GM23338 (cell line): ENCODE measurements around the gene BCORL1.

Source experiments
- CTCF ChIP-seq, 2 experiments: fragments of 200-600 bp in 1 of 2; sonication (generic) in 1 of 2; conservative IDR thresholded peaks; 2 replicates each; pipeline versions ENCODE4 v1.5.1 to v1.6.1; 2016 to 2017; ENCODE audit warnings: antibody characterized with exemption in 2 of 2, low read depth in 2 of 2, mild to moderate bottlenecking in 2 of 2, moderate library complexity in 1 of 2
- ETS1 ChIP-seq: IDR thresholded peaks from 2 replicates; pipeline ENCODE4 v1.6.1; 2016; ENCODE audit warnings: antibody characterized with exemption
- EZH2 ChIP-seq: fragments of 200-600 bp; sonication (generic); IDR thresholded peaks from one replicate; pipeline ENCODE4 v1.8.0; 2017; ENCODE audit warnings: antibody characterized with exemption, mild to moderate bottlenecking, low read depth; ENCODE audit not compliant: unreplicated experiment
- POLR2AphosphoS5 ChIP-seq: IDR thresholded peaks from 2 replicates; pipeline ENCODE4 v1.6.1; 2016; ENCODE audit warnings: antibody characterized with exemption, low read depth
- REST ChIP-seq: IDR thresholded peaks from one replicate; pipeline ENCODE4 v1.6.1; 2018; ENCODE audit warnings: antibody characterized with exemption; ENCODE audit not compliant: unreplicated experiment

GRCh38 chrX:130012683-130013082 is 30.2 kb downstream of the BCORL1 start:
- TF ChIP-seq CTCF (conservative IDR thresholded peaks at IDR 0.05; ENCODE audit: low read depth in 2 of 2) (no peak), REST (no peak), POLR2AphosphoS5 (no peak), ETS1 (no peak), EZH2 (no peak)
